Thymus (tissue), 11 donors: ENCODE measurements around the gene SCN9A. TPM values are rescaled to one million over a fixed set of nuclear protein-coding genes. Genes with fewer than 3 reads are reported as not detected.

Experiments
- DNase-seq, 9 donors: peaks; one replicate each; pipeline ENCODE4 v3.0.0-alpha.2; 2013; ENCODE audit warnings: low spot score in 9 of 9, low read depth in 6 of 9, missing footprints in 1 of 9
- H3K27ac ChIP-seq, 2 donors: one replicate each; pipeline ENCODE4 v1.5.1; 2013; ENCODE audit warnings: control low read depth in 1 of 2, low read depth in 1 of 2, low read length in 1 of 2, mild to moderate bottlenecking in 1 of 2, moderate library complexity in 1 of 2
- H3K27me3 ChIP-seq, 2 donors: one replicate each; pipeline ENCODE4 v1.5.1; 2013; ENCODE audit warnings: low read length in 1 of 2; ENCODE audit not compliant: control insufficient read depth in 2 of 2, insufficient read depth in 1 of 2
- H3K36me3 ChIP-seq, 2 donors: one replicate each; pipeline ENCODE4 v1.5.1; 2013; ENCODE audit warnings: low read length in 1 of 2, mild to moderate bottlenecking in 1 of 2, moderate library complexity in 1 of 2; ENCODE audit not compliant: control insufficient read depth in 2 of 2, insufficient read depth in 2 of 2
- H3K4me1 ChIP-seq, 2 donors: one replicate each; pipeline ENCODE4 v1.5.1; 2013; ENCODE audit warnings: low read length in 2 of 2; ENCODE audit not compliant: control insufficient read depth in 2 of 2, insufficient read depth in 2 of 2
- H3K4me3 ChIP-seq, 2 donors: one replicate each; pipeline ENCODE4 v1.5.1; 2013; ENCODE audit warnings: low read length in 2 of 2, control low read depth in 1 of 2, mild to moderate bottlenecking in 1 of 2
- H3K9me3 ChIP-seq, 2 donors: one replicate each; pipeline ENCODE4 v1.5.1; 2013; ENCODE audit warnings: low read length in 1 of 2, mild to moderate bottlenecking in 1 of 2; ENCODE audit not compliant: control insufficient read depth in 2 of 2, insufficient read depth in 1 of 2
- WGBS: extraction: QIAGEN DNeasy Blood & Tissue Kit; methylation state at CpG from one replicate; pipeline ENCODE4 v1.1.7; 2013; 5-methylcytosine and 5-hydroxymethylcytosine counted together
- polyA plus RNA-seq: library from polyadenylated mRNA; stranded (reverse); fragments of 200-250 nt; gene quantifications from one replicate; pipeline ENCODE4 v1.2.3, GENCODE V29; 2013
- total RNA-seq: library from RNA; stranded (reverse); fragments of 120-200 nt; gene quantifications from one replicate; pipeline ENCODE4 v1.2.4, GENCODE V29; 2013
- donor health status: healthy.

Gene SCN9A
- total and polyA plus RNA-seq, 2 donors, result 1.2 to 5.6 TPM

GRCh38 chr2:166148500-166149400, 227.0 kb downstream of the SCN9A start:
- DNase-seq, result no peak
- Histone ChIP-seq H3K4me3 (no peak overlapping the region), H3K27me3 (no peaks in the 10 kb centered on the region), H3K9me3 (no peaks in the 10 kb centered on the region), H3K27ac (no peak overlapping the region), H3K36me3 (no peaks in the 10 kb centered on the region), H3K4me1 (no peaks in the 10 kb centered on the region)
- 79% methylated on average over 7 of the region's 7 CpGs for WGBS

DNA sequence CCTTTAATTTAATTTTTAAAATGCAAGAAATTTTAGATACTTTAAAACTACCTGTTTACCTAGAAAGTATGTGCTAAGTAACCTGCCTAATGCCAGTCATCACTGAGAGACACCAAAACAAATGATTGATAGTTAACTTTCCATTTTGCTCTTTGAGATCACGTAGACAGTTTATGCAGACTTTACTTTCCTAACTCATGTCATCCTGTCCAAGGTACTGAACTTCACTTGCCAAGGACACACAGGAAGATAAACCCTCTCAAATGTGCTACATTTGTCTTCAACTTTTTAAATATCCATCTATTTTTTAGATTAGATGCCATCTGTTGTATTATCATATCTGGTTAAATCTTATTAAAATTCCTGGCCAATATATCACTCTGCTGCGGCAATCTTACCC, 227.9 kb downstream of the SCN9A start:
- Histone ChIP-seq H3K36me3 (no peaks in the 10 kb centered on the region), H3K4me1 (no peaks in the 10 kb centered on the region), H3K4me3 (no peak overlapping the region), H3K27me3 (no peaks in the 10 kb centered on the region), H3K27ac (no peak overlapping the region), H3K9me3 (no peaks in the 10 kb centered on the region)
- DNase-seq, result no peak
- 93% methylated on average over 2 of the region's 2 CpGs for WGBS

Other genes with a start within 250 kb of the SCN9A start
- 0.09 TPM for gene SCN1A, start 247.9 kb downstream of the SCN9A start, total RNA-seq
- 0.02 TPM for gene SCN1A, start 247.9 kb downstream of the SCN9A start, polyA plus RNA-seq
- gene SCN7A, start 118.3 kb upstream of the SCN9A start, total RNA-seq, result 10.2 TPM
- gene SCN7A, start 118.3 kb upstream of the SCN9A start, polyA plus RNA-seq, result 0.98 TPM